Activated T-cell treated with anti-CD3 and anti-CD28 coated beads, Interleukin-2, amount 50 U/mL, for 48 hours (primary cell): ENCODE data around the gene ATAT1.

ENCODE experiments used
- DNase-seq, 2 experiments: peaks; one replicate each; pipeline ENCODE4 v3.0.0-alpha.2; 2020

The ATAT1 gene

DNA sequence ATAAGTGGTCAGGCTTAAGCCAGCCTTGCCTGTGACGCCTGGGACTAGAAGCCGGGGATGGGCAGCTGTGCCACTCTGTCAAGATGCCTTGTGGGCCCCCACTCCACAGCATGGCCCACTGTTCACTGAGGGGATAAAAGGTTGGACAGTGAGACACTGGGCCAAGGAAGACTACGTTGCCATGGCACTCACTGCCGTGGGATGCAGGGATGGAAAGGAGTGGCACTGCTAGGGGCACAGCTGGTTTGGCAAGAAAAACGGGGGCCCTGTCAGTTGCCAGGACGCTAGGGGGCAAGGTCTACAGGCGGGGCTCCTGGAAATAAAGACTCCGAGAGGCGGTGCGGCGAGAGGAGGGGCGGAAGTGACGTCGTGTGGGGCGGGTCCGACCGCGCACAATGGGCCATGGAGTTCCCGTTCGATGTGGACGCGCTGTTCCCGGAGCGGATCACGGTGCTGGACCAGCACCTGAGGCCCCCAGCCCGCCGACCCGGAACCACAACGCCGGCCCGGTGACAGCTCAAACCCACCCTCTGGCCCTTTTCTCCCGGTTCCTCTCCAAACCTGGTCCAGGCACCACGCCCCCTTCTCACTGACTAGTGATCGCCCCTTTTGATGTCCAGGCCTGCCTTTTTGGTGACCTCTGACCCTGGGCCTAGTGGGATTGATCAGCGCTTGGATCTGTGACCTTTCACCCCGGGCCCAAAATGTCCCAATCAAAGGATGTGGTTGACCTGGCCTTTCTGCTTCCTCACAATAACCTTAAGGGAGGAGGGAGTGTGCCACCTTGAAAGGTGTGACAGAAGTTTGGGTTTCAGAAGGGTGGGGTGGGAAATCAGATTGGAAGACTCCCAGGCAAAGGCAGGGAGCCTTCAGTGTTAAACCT is at the start of gene ATAT1:
TSS of gene ATAT1 (plus strand) at position 391 of the 883 bp plus-strand sequence.
- DNase-seq = peak; percentile 90 to 93

GRCh38 chr6:30578051-30578450 is 48.6 kb upstream of the ATAT1 start:
- DNase-seq = no peak

- no peak for DNase-seq
Observed at GRCh38 chr6:30583921-30584320, 42.8 kb upstream of the ATAT1 start.

- DNase-seq = no peak
Observed at GRCh38 chr6:30589754-30590358, 36.8 kb upstream of the ATAT1 start.

GRCh38 chr6:30590509-30590908 is 36.2 kb upstream of the ATAT1 start:
- DNase-seq = no peak

DNA sequence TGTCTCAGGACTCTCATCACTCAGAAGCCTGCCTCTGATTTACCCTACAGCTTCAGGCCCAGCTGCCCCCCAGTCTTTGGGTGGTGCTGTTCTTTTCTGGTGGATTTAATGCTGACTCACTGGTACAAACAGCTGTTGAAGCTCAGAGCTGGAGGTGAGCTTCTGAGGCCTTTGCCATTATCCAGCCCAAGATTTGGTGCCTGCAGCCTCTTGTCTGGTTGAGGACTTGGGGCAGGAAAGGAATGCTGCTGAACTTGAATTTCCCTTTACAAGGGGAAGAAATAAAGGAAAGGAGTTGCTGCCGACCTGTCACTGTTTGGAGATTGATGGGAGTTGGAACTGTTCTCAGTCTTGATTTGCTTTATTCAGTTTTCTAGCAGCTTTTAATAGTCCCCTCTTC is 35.7 kb upstream of the ATAT1 start:
- no peak for DNase-seq

GRCh38 chr6:30592287-30592686 is 34.4 kb upstream of the ATAT1 start:
- DNase-seq = no peak

DNA sequence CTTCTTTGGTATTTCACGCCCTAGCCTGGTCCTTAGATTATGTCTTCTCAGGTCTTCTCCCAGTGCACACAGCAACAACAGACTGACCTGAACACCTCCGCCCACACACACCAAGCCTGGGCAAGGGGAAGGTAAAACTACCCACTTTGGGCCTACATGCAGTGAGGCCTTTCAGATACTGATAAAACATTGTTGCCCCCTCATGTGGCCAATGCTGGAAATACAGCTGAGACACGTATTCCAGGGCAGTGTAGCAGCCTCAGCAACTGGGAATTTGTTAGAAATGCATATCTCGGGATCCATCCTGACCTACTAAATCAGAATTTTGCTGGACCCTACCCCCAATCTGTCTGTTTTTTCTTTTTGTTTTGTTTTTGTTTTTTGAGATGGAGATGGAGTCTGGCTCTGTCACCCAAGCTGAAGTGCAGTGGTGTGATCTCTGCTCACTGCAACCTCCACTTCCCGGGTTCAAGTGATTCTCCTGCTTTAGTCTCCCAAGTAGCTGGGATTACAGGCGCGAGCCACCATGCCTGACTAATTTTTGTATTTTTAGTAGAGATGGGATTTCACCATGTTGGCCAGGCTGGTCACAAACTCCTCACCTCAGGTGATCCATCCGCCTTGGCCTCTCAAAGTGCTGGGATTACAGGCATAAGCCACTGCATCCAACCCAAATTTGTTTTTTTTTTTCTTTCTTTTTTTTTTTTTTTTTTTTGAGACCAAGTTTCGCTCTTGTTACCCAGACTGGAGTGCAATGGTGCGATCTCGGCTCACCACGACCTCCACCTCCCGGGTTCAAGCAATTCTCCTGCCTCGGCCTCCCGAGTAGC is 29.1 kb upstream of the ATAT1 start:
- peak; percentile 88 to 90 for DNase-seq

- DNase-seq = no peak
Observed at GRCh38 chr6:30598912-30599624, 27.6 kb upstream of the ATAT1 start.

DNA sequence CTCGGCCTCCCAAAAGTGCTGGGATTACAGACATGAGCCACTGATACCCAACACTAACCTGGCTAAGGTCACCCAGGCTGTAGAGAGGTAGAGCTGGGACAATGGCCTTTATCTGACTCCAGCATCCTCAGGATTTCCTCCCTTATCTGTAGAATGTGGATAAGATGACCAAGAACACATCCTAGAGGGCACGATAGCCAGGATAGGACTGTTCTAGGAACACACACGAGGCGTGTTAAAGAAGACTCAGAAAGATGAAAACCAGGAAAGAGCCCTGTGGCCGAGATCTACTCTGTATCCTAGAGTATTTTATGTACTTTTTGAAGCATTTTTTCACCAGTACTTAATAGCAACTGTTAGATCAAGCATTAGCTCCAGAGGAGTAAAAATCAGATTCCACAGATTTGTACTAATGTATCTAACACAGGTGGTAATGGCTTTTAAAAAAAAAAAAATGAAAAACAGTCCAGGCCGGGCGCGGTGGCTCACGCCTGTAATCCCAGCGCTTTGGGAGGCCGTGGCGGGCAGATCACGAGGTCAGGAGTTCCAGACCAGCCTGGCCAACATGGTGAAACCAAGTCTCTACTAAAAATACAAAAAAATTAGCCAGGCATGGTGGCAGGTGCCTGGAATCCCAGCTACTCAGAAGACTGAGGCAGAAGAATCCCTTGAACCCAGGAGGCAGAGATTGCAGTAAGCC is 26.9 kb upstream of the ATAT1 start:
- DNase-seq = no peak

DNA sequence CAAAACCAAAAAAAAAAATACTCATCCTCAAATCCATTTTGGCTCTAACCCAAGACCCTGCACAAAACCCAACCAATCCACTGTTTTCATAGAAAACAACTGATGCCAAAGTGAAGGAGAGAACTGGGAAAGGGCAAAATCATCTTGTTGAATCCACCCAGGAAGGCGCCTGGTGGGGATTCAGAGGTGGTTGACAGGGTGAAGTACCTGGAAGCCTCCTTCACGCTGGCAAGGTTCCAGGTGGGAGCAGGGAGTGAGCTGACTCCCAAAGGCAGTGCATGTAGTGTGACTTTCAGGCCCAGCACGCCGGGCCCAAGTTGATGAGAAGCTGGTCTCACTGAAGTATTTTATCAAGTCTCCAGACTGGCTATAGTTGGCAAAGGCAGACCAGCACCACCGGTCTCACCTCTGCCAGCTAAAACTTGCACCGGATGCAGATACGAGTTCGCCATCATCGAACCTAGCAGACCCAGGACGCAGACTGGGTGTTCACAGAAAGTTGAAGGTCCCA is 26.2 kb upstream of the ATAT1 start:
- no peak for DNase-seq

GRCh38 chr6:30601436-30601814 is 25.2 kb upstream of the ATAT1 start:
- no peak for DNase-seq

GRCh38 chr6:30601815-30602641 is 24.6 kb upstream of the ATAT1 start:
- DNase-seq = no peak

DNA sequence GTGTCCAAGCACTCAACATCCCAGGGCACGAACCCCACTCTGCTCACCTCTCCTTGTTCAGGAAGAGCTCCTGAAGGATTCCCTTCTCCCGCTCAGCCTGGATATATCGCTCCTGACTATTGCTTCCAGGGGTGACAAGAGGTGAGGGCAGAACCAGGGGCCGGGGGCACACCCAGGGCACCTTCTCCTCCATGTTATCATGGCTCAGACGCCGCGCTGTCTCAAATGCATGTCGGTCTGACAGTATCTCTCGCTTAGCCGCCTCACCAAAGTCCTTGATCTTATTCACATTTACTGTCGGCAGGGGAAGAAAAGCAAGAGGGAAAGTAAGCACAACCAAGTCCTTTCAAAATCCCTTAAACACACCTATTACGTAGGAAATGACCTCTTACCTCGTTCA is 22.7 kb upstream of the ATAT1 start:
- no peak for DNase-seq

GRCh38 chr6:30610065-30610464 is 16.6 kb upstream of the ATAT1 start:
- no peak for DNase-seq

DNA sequence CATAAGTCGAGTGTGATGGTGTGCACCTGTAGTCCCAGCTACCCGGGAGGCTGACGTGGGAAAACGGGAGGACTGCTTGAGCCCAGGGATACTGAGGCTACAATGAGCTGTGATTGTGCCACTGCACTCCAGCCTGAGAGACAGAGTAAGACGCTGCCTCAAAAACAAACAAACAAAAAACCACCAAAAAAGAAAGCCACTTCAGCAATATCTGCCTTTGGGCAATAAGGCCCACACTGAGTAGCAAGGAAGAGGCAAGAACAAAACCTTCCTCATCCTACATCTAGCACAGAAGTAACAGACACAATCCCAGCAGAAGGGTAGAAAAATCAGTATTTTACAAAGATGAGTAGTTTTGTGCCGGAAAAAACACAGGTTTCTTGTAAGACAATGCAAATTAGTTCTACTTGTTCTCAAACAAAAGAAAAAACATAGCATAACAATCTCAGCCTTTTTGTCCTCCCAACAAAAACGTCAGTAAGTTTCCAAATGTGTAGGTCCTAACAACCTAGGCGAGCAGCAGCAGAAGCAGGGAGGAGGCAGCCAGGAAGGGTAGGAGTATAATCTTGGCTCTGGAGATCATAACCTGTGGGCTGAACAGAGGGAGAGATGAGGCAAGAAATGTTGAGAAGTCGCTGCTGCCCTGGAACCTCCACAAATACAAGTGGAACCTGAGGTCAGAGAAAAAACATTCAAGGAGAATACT is 15.4 kb upstream of the ATAT1 start:
- no peak for DNase-seq

DNA sequence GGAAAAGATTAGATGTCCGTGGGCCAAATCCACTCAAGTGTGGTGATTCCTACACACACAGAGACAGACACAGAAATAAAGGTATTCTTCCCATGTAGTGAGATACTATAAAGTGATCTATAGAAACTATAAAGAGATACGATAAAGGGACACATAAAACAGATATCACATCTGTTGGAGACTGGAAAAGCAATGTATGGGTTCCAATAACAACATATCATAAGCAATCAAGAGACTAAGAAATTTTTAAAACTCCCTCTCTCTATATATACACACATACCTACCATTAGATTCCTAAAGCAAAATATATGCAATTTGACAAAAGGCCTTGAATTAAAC is 14.8 kb upstream of the ATAT1 start:
- no peak for DNase-seq

DNA sequence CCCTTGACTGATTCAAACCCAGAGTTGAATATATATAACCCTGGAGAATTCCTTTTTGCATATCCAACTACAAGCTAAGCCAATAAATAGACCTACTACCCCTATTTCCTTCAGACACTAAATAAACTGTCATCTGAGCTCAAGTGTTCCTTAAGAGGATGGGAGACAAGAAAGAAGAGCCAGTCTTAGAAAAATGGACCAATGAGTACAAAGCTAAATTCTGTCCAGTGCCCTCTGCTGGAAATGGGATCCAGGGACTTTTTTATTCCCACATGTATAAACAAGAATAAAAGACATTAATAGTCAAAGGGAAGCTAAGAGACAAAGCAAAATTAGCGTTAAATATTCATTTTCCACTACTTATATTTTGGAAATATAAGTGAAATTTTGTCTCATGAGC is 14.5 kb upstream of the ATAT1 start:
- DNase-seq = no peak

GRCh38 chr6:30612687-30613248 is 13.9 kb upstream of the ATAT1 start:
- no peak for DNase-seq
